AG04450 (cell line): ENCODE measurements around the gene LARGE1. TPM values are rescaled to one million over a fixed set of nuclear protein-coding genes. Genes with fewer than 3 reads are reported as not detected.

Source experiments
- CTCF ChIA-PET: fragments of 300-600, 350-600 bp; formaldehyde crosslinking; extraction: SDS; loops from one replicate; lab custom pipeline; 2022; ENCODE audit warnings: antibody characterized with exemption, inconsistent platforms; lab: Charles Lee
- POLR2A ChIA-PET: fragments of 350-600 bp; formaldehyde crosslinking; extraction: SDS; loops from one replicate; lab custom pipeline; 2021; ENCODE audit warnings: antibody characterized with exemption, inconsistent platforms; lab: Yijun Ruan, JAX
- DNase-seq: peaks from one replicate; pipeline ENCODE4 v3.0.0-alpha.2; 2011; ENCODE audit warnings: low read depth, low spot score
- H3K27ac ChIP-seq: one replicate; pipeline ENCODE4 v1.5.1; 2012; ENCODE audit warnings: low read depth, low read length, control low read depth
- H3K27me3 ChIP-seq: one replicate; pipeline ENCODE4 v1.6.0; 2012; ENCODE audit warnings: low read length; ENCODE audit not compliant: control insufficient read depth, insufficient read depth
- H3K4me3 ChIP-seq: 2 replicates; pipeline ENCODE4 v1.5.1; 2011; ENCODE audit warnings: mild to moderate bottlenecking, low read depth, low read length, control low read depth
- H3K9me3 ChIP-seq: 2 replicates; pipeline ENCODE4 v1.5.1; 2012; ENCODE audit warnings: low read length; ENCODE audit not compliant: control insufficient read depth, insufficient read depth
- polyA plus RNA-seq: library from polyadenylated mRNA; depleted of rRNA; stranded (reverse); fragments of >200 nt; gene quantifications from 2 replicates; pipeline ENCODE4 v1.2.3, GENCODE V29; 2011
- TF ChIP-seq, protein P1 (sequence below): IDR thresholded peaks from 2 replicates; pipeline ENCODE4 v1.5.1; 2011; ENCODE audit warnings: low read depth, low read length, control low read depth, inconsistent platforms

LARGE1 gene
- polyA plus RNA-seq, 1 experiment = 8.4 TPM

- peaks cover 4% of the 10 kb centered on the region; the same call in 1 of the 2 replicates for H3K9me3 ChIP-seq
- DNase-seq = no peak
- POLR2A ChIA-PET = no interaction called here
- H3K27ac ChIP-seq = no peak overlapping the region
- H3K4me3 ChIP-seq = no peak overlapping the region
- CTCF ChIA-PET = no interaction called here
- no peaks in the 10 kb centered on the region for H3K27me3 ChIP-seq
- TF ChIP-seq, protein P1, sequence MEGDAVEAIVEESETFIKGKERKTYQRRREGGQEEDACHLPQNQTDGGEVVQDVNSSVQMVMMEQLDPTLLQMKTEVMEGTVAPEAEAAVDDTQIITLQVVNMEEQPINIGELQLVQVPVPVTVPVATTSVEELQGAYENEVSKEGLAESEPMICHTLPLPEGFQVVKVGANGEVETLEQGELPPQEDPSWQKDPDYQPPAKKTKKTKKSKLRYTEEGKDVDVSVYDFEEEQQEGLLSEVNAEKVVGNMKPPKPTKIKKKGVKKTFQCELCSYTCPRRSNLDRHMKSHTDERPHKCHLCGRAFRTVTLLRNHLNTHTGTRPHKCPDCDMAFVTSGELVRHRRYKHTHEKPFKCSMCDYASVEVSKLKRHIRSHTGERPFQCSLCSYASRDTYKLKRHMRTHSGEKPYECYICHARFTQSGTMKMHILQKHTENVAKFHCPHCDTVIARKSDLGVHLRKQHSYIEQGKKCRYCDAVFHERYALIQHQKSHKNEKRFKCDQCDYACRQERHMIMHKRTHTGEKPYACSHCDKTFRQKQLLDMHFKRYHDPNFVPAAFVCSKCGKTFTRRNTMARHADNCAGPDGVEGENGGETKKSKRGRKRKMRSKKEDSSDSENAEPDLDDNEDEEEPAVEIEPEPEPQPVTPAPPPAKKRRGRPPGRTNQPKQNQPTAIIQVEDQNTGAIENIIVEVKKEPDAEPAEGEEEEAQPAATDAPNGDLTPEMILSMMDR = no peak
Measured at GRCh38 chr22:33879796-33880195, 40.5 kb downstream of the LARGE1 start.

DNA sequence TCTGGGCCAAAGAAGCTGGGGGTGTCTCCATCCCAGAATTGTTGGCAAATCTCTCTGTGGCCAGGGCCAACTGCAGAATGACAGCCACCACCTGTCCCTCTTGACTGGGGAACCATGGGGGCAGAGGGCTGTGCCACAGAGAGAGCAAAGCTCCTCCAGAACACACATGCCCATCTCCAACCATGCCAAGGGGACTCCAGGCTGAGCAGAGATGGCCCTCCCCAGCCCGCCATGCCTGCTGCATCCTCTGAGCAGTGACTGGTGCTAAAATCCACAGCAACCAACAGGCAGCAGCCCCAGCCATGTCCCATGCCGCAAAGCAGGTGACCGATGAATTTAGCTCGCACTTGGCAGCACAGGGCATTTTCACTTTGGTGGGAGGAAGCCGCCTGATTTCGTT is 45.0 kb downstream of the LARGE1 start:
- ChIA-PET CTCF (no interaction called here), POLR2A (no interaction called here)
- Histone ChIP-seq H3K27me3 (no peaks in the 10 kb centered on the region), H3K27ac (no peak overlapping the region), H3K4me3 (no peak overlapping the region), H3K9me3 (no peaks in the 10 kb centered on the region)
- TF ChIP-seq, protein P1 = no peak
- no peak for DNase-seq

DNA sequence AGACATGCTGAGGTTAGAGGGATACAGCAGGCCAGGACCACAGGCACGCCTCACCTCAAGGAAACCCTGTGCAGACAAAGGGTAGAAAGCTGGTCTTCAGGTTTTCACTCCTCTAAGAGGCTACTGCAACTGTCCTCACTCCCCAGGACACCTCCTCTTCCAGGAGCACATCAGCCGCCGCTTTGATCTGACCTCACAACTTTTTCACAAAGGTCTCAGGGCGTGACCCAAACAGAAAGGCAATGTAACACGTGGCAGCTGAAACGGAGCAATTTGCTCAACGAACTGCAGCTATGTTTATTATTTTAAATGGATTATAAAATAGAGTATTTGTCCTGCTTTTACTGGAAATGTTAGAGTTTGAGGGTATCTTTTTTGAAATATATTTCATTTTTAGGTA is 46.1 kb downstream of the LARGE1 start:
- ChIA-PET POLR2A (no interaction called here), CTCF (no interaction called here)
- TF ChIP-seq, protein P1 = no peak

GRCh38 chr22:33873666-33874065 is 46.6 kb downstream of the LARGE1 start:
- TF ChIP-seq, protein P1 = no peak
- Histone ChIP-seq H3K27ac (no peak overlapping the region), H3K9me3 (no peaks in the 10 kb centered on the region), H3K4me3 (no peak overlapping the region), H3K27me3 (no peaks in the 10 kb centered on the region)
- ChIA-PET CTCF (interaction anchor here (1.5 kb wide), 1 partner anchor 50 kb away, joined by 4 read pairs; no protein-coding TSS in a partner anchor), POLR2A (no interaction called here)
- DNase-seq = no peak

More for the DNA sequence above, 46.1 kb downstream of the LARGE1 start:
- no peak overlapping the region for H3K27ac ChIP-seq
- H3K27me3 ChIP-seq = no peaks in the 10 kb centered on the region
- no peak overlapping the region for H3K4me3 ChIP-seq
- H3K9me3 ChIP-seq = no peaks in the 10 kb centered on the region
- no peak for DNase-seq

DNA sequence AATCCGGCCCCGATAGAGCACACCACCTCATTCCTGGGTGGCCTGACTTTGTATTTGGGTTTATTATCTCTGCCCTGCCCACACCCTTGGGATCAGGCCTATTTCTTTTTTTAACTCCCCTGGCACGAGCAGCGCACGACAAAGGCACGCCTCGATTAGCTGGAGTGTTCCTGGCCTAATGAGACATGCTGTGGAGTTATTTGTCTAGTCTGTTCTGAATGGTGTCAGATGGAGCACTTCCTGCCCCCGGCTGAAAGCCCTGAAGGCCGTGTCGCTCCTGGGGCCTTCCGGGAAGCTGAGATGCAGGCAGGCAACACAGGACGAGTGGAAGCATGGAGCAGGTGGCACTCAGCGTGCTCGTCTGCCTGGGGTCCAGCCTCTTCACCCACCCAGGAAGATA is 47.1 kb downstream of the LARGE1 start:
- Histone ChIP-seq H3K27ac (no peak overlapping the region), H3K27me3 (no peaks in the 10 kb centered on the region), H3K4me3 (no peak overlapping the region), H3K9me3 (no peaks in the 10 kb centered on the region)
- DNase-seq = no peak
- ChIA-PET POLR2A (no interaction called here), CTCF (interaction anchor here (1.5 kb wide), 1 partner anchor 50 kb away, joined by 4 read pairs; no protein-coding TSS in a partner anchor)
- TF ChIP-seq, protein P1 = no peak
